Uterus (tissue), 4 donors: Measurements from ENCODE around the gene TMPRSS4. TPM values are rescaled to one million over a fixed set of nuclear protein-coding genes. Genes with fewer than 3 reads are reported as not detected.

ENCODE experiments used
- DNase-seq, 2 donors: peaks; one replicate each; pipeline ENCODE4 v3.0.0-alpha.2; 2019 to 2020
- H3K27ac ChIP-seq, 2 donors: fragments of 200-600 bp; sonication (generic); 1 replicate in 1 of 2; 2 replicates in 1 of 2; pipeline ENCODE4 v1.5.1; 2016 to 2018
- H3K27me3 ChIP-seq, 2 donors: fragments of 200-600 bp; sonication (generic); one replicate each; pipeline ENCODE4 v1.5.1; 2018 to 2019; ENCODE audit warnings: control low read depth in 1 of 2
- H3K36me3 ChIP-seq, 2 donors: fragments of 200-600 bp; sonication (generic); one replicate each; pipeline ENCODE4 v1.5.1; 2019; ENCODE audit warnings: control low read depth in 1 of 2
- H3K4me1 ChIP-seq, 2 donors: fragments of 200-600 bp; sonication (generic); one replicate each; pipeline ENCODE4 v1.5.1; 2018 to 2019; ENCODE audit warnings: control low read depth in 1 of 2
- H3K4me3 ChIP-seq, 2 donors: fragments of 200-600 bp; sonication (generic); 1 replicate in 1 of 2; 2 replicates in 1 of 2; pipeline ENCODE4 v1.5.1; 2018 to 2019; ENCODE audit warnings: mild to moderate bottlenecking in 1 of 2
- H3K9me3 ChIP-seq, 2 donors: fragments of 200-600 bp; sonication (generic); one replicate each; pipeline ENCODE4 v1.5.1; 2019; ENCODE audit warnings: control low read depth in 1 of 2
- POLR2A ChIP-seq, 2 donors: fragments of 450-650 bp; IDR thresholded peaks; one replicate each; pipeline ENCODE4 v1.6.1; 2016; ENCODE audit warnings: antibody characterized with exemption in 2 of 2, mild to moderate bottlenecking in 1 of 2, moderate library complexity in 1 of 2
- intact Hi-C: fragments of 100-400 bp; cut with DNase I; formaldehyde crosslinking; loops from one replicate; pipeline ENCODE4 v1.15.1; 2023; ENCODE audit warnings: low total_unique reads
- total RNA-seq, 4 donors: library from RNA; depleted of rRNA in 3 of 4; stranded (reverse); fragments of >200 nt in 3 of 4; gene quantifications; one replicate each; pipeline versions ENCODE4 v1.1.0 to v1.2.4, GENCODE V29; 2014 to 2023
- TF ChIP-seq, protein P1 (sequence below), 4 experiments: fragments of 200-600 bp in 2 of 4; fragments of 450-650 bp in 2 of 4; sonication (generic) in 2 of 4; IDR thresholded peaks; one replicate each; pipeline ENCODE4 v1.5.1; 2016 to 2019; ENCODE audit warnings: antibody characterized with exemption in 4 of 4, mild to moderate bottlenecking in 2 of 4, moderate library complexity in 1 of 4
- donor health status: DM: yes; HTN: yes; CAD: no.

TMPRSS4 gene
- total RNA-seq, 4 donors from 2014 or later, result 0.88 to 5.5 TPM; not detected in 2

DNA sequence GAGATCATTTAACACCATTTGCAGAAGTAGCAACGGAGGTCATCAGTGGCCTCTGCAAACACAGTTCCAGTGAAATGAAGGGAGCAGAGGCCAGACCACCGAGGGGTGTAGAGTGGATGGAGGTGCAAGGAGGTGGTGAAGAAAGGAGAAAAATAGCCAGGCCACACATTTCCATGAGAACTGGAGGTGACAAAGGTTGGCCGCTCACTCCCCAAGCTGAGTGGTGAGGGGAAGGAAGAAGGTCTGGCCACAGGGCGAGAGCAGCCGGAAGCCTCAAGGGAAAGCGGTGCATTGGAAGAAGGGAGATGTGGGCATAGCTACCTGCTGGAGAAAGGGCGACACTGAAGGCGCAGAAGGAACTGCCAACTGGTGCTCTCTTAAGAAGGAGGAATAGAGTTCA lies 20.1 kb upstream of the TMPRSS4 start:
- no peak for DNase-seq
- Histone ChIP-seq H3K9me3 (no peaks in the 10 kb centered on the region), H3K4me1 (no peaks in the 10 kb centered on the region), H3K27ac (no peak overlapping the region), H3K4me3 (no peak overlapping the region), H3K27me3 (no peaks in the 10 kb centered on the region), H3K36me3 (no peaks in the 10 kb centered on the region)
- TF ChIP-seq POLR2A (IDR thresholded peaks at IDR 0.05), result no peak
- TF ChIP-seq, protein P1, sequence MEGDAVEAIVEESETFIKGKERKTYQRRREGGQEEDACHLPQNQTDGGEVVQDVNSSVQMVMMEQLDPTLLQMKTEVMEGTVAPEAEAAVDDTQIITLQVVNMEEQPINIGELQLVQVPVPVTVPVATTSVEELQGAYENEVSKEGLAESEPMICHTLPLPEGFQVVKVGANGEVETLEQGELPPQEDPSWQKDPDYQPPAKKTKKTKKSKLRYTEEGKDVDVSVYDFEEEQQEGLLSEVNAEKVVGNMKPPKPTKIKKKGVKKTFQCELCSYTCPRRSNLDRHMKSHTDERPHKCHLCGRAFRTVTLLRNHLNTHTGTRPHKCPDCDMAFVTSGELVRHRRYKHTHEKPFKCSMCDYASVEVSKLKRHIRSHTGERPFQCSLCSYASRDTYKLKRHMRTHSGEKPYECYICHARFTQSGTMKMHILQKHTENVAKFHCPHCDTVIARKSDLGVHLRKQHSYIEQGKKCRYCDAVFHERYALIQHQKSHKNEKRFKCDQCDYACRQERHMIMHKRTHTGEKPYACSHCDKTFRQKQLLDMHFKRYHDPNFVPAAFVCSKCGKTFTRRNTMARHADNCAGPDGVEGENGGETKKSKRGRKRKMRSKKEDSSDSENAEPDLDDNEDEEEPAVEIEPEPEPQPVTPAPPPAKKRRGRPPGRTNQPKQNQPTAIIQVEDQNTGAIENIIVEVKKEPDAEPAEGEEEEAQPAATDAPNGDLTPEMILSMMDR (IDR thresholded peaks at IDR 0.05), result no peak
- intact Hi-C loops, result loop anchor here (10.0 kb wide), 2 partner anchors 252 to 642 kb away; no protein-coding TSS in a partner anchor

DNA sequence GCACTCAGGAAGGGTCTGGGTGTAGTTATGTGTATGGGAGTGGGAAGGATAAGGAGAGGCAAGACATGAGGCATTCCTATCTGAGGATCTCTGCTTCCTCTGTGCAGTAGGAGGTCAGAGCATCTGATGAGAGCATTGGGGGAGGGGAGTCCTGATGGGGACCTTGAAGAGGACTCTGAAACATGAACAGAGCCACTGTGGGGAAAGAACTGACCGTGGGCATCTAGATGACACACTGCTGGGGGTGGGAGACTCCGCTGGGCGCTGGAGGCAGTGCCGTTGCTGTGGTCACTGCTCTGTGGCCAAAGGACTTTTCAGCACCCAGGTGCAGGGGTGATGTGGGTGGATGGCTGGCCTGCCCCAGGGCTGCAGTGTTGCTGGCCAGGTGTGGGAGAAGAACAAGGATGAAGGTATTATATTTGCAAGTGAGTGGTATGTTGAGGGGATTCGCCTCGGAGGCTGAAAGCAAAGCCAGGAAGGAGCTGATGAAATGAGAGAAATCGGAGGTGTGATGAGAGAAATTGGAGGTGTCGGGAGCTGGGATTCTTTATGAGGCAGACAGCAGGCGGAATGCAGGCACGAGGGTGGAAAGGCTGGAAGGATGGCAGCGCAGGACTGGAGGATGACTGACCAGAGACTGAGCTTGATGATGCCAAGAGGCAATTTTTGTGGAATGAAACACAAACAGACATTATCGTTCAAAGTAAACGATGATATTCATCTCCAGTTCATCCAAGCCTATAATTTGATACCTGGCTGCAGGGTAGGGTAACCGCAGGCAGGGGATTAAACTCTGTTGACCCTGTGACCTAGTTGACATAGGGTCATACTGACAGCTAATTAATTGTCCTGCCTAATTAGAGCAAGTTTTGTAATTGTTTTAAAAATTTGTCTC lies 19.4 kb upstream of the TMPRSS4 start:
- DNase-seq, result no peak
- H3K36me3 ChIP-seq, result no peaks in the 10 kb centered on the region

DNA sequence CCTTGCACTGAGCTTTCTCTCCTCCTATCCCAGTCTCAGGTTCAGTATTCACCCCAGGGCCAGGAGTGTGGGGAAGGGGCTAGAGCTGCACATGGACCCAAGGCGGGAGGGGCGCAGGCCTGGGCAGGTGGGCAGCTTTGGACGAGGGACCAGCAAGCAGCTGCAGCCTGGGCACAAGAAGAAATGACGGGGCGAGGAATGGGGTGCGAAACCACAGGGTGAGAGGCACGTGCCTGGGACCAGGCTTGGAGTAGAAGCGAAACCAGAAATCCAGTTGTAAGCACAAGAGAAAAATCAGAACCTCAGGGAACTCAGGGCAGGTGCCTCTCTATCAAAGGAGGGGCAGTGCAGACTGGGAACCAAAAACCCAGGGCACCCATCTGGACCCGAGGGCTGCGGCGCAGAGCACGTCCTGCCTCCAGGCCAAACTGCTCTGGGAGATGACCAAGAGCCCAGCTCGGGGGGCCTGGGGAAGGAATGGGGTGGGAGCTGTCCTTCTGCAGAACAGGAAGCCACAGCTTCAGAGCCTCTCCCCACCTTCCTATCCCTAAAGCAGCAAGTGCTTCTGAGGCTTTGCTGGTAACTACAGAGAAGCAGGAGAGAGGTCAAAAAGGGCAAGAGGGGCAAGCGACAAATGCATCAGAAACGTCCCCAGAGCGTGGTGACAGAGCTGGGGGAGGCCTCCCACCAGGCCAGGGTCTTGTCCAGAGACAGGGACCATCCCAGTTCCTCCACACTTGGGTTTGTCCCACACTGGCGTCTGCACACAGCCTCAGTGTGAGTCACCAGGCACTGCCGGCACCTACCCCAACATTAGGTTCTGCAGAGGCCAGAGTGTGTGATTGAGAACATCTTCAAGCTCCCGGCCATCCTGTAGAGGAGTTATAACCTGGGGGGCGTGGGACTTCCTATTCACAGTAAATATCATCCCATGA lies 18.3 kb upstream of the TMPRSS4 start:
- DNase-seq, result no peak
- H3K4me1 ChIP-seq, result no peaks in the 10 kb centered on the region
- H3K36me3 ChIP-seq, result no peaks in the 10 kb centered on the region
- no peak overlapping the region for H3K27ac ChIP-seq
- no peaks in the 10 kb centered on the region for H3K9me3 ChIP-seq
- no peak for TF ChIP-seq POLR2A (IDR thresholded peaks at IDR 0.05)
- TF ChIP-seq, protein P1 (IDR thresholded peaks at IDR 0.05), result no peak
- H3K27me3 ChIP-seq, result no peaks in the 10 kb centered on the region
- H3K4me3 ChIP-seq, result no peak overlapping the region
- intact Hi-C loops, result loop anchor here (10.0 kb wide), 2 partner anchors 254 to 644 kb away; no protein-coding TSS in a partner anchor

More for the DNA sequence above, 19.4 kb upstream of the TMPRSS4 start:
- Histone ChIP-seq H3K4me1 (no peaks in the 10 kb centered on the region), H3K27ac (no peak overlapping the region), H3K27me3 (no peaks in the 10 kb centered on the region), H3K9me3 (no peaks in the 10 kb centered on the region), H3K4me3 (no peak overlapping the region)
- TF ChIP-seq, protein P1 (IDR thresholded peaks at IDR 0.05), result no peak
- no peak for TF ChIP-seq POLR2A (IDR thresholded peaks at IDR 0.05)
- intact Hi-C loops, result loop anchor here (10.0 kb wide), 2 partner anchors 253 to 643 kb away; no protein-coding TSS in a partner anchor

DNA sequence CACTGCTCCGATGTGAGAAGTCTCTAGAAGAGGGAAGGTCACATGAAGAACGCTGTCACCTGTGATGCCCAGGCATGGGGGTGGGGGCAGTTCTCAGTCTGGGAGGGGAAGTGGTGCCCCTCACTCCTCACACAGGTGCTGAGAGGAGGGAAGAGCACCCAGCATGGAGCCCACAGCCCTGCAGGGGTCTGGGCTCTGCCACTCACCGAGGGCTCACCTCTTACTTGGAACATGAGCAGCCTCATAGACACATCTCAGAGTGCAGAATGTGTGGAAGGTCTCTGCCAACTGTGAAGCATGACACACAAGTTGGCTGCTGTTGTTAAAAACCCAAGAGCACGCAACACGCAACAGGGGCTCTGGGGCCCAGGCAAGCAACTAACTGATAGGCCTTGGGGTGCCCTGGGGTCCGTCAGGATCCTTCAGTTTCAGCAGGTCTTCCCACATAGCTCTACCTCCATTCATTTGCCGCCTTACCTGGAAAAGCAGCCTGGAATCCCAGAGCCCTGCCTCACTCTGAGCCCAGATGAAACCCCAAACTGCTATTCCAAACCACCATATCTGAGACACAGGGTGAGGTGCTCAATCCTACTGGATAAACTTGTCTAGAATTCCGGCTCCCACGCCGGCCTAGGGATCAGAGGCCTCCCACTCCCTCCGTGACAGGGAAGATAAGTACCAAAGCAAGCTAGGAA lies 17.5 kb upstream of the TMPRSS4 start:
- no peaks in the 10 kb centered on the region for H3K9me3 ChIP-seq
- no peak overlapping the region for H3K4me3 ChIP-seq
- H3K27me3 ChIP-seq, result no peaks in the 10 kb centered on the region
- intact Hi-C loops, result loop anchor here (10.0 kb wide), 2 partner anchors 255 to 645 kb away; no protein-coding TSS in a partner anchor
- no peak for DNase-seq
- TF ChIP-seq POLR2A (IDR thresholded peaks at IDR 0.05), result no peak
- TF ChIP-seq, protein P1 (IDR thresholded peaks at IDR 0.05), result no peak
- H3K4me1 ChIP-seq, result no peaks in the 10 kb centered on the region
- H3K36me3 ChIP-seq, result no peaks in the 10 kb centered on the region
- no peak overlapping the region for H3K27ac ChIP-seq
